ENCODE data around the gene SHISAL2B. TPM values are rescaled to one million over a fixed set of nuclear protein-coding genes. Genes with fewer than 3 reads are reported as not detected.

Gene SHISAL2B
- total RNA-seq, 1 donor from 2014 or later, result 0.93 TPM

DNA sequence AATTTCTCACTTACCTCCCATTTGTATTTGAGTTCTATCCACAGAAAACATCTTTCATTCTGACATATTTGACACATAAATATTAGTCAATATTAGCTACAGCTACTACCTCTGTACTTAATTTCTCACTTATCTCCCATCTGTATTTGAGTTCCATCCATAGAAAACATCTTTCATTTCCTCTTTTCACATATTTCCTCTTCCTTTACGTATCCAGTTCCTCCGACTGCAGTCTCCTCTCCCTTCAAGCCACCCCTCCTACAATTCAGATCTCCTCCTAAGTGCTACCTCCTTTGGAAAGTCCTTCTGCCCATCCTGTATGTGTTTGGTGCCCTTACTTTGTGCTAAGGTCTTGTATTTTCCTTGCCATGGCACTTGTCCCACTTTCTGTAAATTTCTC is 76.6 kb downstream of the SHISAL2B start:
- Mint-ChIP-seq H3K9me3 (no peaks in the 10 kb centered on the region), H3K4me3 (peak overlapping the region; percentile 100), H3K27me3 (ENCODE audit: low read depth) (no peaks in the 10 kb centered on the region), H3K4me1 (peaks cover 40% of the 10 kb centered on the region), H3K36me3 (ENCODE audit: low read depth) (peaks cover 5% of the 10 kb centered on the region), H3K27ac (ENCODE audit: unreplicated experiment) (peak overlapping the region; percentile 52)
- no peak for DNase-seq (ENCODE audit: low read depth, low spot score)
- TF ChIP-seq, protein P1, sequence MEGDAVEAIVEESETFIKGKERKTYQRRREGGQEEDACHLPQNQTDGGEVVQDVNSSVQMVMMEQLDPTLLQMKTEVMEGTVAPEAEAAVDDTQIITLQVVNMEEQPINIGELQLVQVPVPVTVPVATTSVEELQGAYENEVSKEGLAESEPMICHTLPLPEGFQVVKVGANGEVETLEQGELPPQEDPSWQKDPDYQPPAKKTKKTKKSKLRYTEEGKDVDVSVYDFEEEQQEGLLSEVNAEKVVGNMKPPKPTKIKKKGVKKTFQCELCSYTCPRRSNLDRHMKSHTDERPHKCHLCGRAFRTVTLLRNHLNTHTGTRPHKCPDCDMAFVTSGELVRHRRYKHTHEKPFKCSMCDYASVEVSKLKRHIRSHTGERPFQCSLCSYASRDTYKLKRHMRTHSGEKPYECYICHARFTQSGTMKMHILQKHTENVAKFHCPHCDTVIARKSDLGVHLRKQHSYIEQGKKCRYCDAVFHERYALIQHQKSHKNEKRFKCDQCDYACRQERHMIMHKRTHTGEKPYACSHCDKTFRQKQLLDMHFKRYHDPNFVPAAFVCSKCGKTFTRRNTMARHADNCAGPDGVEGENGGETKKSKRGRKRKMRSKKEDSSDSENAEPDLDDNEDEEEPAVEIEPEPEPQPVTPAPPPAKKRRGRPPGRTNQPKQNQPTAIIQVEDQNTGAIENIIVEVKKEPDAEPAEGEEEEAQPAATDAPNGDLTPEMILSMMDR (conservative IDR thresholded peaks at IDR 0.05), result no peak

Other genes with a start within 250 kb of the SHISAL2B start
- 0.39 and 0.56 TPM in 2 replicates for gene RGS7BP, start 184.5 kb upstream of the SHISAL2B start, total RNA-seq
- 26.4 and 28.6 TPM in 2 replicates for gene SREK1IP1, start 78.2 kb downstream of the SHISAL2B start, total RNA-seq
- 29.4 and 36.5 TPM in 2 replicates for gene CWC27, start 78.4 kb downstream of the SHISAL2B start, total RNA-seq